DMS79 treated with DMSO at 0.1 percent for 48 hours (cell line): ENCODE measurements around the gene COL12A1.

Experiments used
- DNase-seq: peaks from one replicate; lab custom pipeline; 2025; lab: John Stamatoyannopoulos, UW

Gene COL12A1

DNA sequence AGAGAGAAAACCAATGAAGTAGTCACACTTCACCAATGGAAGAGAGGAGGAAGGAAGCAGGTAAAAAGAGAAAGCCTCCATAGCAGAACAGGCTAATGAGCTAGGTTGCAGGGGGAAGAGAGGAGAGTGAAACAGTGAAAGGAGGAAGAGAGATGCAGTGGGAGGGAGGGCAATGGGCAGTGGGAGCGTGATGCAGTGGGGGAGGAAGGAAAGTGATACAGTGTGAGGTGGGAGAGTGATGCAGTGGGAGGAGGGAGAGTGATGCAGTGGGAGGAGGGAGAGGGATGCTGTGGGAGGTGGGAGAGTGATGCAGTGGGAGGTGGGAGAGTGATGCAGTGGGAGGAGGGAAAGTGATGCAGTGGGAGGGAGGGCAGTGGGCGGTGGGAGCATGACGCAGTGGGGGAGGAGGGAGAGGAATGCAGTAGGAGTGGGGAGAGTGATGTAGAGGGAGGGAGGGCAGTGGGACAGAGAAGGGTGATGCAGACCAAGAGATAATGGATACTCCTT lies 29.7 kb downstream of the COL12A1 start:
- DNase-seq = no peak

DNA sequence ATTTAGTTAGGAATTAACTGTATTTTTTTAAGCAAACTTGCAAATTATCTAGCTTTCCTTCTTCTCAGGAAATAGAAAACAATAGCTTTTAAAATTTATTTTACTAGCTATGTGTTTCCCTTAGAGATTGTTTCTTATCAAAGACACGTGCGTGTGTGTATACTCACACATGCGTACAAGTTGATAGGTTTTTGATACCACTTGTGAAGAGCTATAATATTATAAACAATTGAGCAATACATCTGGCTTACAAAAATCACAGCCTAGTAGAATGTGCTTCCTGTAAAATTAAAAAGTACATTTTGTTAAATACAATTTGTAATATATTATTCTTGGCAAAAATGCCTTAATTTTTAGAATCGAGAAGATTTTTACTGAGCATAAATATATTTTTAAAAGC lies 33.9 kb downstream of the COL12A1 start:
- no peak for DNase-seq

DNA sequence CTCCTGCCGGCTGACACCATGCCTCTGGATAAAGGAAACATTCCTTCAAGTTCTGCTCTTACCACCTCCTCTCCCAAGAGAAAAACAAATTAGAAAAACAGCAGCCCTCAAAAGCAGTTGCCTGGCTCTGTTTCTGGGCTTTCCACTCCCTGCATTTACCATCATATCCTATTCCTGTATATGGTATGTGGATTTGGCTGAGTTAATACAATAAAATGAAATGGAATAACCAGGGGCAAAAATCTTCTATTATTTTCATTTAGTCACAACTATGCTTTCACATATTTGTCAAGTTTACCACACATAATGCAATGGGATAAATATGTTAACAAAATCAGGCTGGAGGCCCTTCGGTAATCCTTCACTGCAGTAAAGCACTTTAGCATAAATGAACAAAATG lies 34.3 kb downstream of the COL12A1 start:
- no peak for DNase-seq

DNA sequence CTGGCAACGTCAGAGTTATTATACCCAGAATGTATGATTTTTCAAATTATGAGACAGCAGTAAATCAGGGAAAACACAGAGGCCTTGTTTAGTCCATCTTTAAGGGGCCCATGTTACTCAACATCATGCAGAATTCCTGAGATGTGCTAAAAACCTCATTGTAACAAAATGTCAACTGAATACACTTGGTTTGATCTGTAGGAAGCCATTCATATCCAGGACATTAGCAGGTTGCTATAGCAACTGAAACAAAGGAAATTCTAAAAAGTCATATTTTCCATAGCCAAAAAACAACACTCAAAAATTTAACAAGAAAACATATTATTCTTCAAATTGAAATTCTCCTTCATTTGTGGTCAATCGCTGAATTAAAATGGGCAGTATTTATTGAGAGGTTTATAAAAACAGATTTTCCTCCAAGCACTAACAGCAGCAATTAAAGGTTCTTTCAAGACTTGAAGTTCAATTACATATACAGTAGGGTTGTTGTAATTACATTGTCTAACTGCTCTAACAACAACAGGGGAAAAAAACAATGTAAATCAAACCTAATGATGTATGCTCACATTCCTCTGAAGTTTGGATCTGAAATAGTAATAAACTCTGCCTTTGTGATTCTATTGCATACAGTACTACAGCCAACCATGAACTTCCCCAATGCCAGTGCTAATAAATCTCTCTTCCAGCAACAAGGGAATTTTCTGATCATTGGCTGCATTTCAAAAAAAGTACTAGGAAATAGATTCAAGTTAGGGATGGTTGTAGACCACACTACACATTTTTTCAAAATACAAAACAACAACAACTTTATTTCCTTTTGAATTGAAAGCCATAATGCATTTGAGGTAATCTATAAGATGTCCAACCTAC lies 34.9 kb downstream of the COL12A1 start:
- DNase-seq = no peak

DNA sequence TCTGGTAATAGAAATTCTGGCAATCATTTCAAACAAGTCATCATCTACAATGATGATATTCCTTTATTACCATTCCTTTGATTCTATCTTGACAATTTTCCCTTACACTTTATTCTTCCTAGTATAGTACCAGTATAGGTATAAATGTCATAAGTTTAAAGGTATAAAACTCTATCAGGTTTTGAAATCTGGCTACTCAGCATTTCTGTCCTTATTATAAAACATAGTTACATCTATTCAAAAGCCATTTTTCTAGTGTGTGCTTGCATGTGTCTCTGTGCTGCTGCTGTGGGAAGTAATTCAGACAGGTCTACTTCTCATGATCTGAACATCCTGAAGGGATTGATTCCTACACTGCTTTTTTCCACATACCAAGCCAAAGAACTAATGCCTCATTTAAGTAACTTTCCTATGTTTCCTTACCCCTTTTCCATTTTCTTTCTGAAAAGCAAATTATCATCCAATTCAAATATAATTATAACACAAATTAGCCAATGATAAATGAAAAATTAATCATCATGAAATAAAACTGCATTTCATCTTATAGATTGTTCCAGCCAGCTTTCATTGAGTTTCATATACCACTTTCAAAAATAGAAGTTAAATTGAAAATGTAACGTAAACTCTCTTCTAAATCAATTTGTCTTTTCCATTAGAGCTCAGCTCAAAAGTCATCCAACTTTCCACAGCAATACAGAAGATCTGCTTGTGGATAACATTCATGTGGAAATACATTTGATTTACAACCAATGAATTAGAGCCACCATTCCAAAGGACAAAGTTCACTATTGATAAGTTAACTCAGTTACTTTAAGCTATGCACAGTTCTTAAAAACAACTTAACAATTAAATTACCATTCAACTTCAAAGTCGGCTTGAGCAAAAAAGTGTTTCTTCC lies 35.9 kb downstream of the COL12A1 start:
- DNase-seq = no peak

DNA sequence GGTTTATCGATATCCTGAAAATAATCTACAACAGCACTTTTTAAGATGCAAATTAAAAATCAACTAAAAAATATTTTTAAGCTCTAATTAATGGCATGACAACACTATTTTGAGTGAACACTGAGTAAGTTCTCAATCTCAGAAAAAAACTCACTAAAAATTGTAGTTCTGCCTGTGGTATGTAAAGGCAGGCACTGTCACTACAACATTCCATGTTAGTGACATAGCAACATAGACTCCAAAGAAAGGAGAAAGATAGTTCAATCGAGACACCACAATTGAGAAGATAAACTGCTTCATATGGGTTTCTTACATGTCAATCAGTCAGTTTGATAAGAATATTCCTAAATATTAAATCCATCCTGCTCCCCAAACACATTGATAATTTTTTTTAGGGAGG lies 38.0 kb downstream of the COL12A1 start:
- no peak for DNase-seq

DNA sequence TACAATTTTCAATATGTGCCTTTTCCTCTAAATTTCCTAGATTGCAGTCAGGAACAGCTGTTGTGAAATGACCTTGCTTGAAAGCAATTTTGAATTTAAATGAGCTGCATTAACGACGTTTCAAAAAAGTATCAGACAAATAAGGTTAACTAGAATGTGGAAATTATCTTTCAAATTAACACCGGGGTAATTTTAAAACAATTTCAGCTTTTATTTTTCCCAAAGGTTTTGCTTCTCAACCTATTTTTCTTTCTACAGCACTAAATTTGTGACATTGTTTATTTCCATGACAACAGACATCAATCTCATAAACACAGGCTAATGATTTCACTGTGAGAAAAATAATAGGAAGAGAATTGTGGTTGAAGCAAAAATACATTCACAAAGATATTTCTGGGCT lies 38.5 kb downstream of the COL12A1 start:
- no peak for DNase-seq

DNA sequence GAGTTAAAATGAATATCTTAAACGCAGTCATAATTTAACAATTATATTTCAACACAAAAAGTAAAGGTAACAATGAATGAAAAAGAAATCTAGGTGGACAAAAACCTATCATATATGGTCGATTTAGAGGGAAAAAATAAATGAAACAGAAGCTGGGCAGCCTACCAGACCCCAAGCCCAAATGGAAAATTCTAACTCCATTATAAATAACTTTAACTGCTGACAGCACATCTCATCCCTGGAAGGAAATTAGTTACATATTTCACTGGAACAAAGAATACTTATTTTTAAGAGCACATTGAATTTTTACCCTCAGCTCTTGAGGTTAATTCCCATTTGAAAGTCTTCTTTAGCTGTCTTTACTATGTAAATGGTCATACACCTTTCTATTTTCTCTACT lies 39.1 kb downstream of the COL12A1 start:
- DNase-seq = no peak

DNA sequence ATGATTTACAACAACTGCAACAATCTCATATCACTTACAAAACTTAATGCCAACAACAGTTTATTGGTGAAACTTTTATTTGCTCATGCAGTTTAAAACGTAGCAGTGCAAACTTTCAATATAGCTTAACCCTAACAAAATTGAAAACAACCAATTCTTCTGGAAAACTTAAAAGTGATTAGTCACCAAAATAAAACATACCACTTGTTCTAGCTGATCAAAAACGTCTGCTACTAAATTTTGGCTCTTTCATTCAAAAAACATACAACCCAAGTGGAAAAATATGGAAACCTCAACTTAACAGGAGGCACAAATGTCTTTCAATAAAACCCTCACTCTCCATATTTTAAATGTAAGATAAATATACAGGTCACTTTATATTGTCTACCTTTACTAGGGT lies 39.6 kb downstream of the COL12A1 start:
- no peak for DNase-seq

DNA sequence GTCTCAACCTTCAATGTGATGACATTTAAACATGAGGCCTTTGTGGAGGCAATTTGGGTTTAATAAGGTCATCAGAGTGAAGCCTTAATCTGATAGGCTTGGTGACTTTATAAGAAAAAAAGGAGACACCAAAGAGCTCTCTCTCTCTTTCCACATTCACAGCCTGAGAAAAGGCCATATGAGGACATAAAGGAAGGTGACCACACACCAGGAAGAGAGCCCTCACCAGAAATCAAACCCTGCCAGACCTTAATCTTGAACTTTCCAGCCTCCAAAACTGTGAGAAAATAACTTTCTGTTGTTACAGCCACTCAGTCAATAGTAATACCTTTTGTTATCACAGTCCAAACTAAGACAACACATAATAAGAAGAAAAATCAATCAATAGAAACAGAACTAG lies 47.7 kb downstream of the COL12A1 start:
- no peak for DNase-seq

DNA sequence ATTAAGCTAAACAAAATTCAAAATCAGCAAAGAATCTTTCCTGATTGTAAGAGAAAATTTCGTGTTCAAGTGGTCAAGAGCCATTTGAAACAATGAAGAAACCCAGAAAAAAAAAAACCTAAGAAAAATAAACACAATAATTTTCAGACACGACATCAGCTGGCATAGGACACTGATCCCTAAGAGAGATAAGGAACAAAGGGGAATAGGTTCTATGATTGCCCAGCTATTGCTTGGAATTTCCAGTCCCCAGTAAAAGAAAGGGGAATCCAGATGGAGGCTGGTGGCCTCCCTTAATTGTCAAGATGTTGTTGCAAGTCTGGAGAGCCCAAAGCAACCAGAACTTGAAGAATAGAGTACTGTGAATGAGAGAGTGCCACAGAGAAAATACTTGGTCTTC lies 48.5 kb downstream of the COL12A1 start:
- DNase-seq = no peak

DNA sequence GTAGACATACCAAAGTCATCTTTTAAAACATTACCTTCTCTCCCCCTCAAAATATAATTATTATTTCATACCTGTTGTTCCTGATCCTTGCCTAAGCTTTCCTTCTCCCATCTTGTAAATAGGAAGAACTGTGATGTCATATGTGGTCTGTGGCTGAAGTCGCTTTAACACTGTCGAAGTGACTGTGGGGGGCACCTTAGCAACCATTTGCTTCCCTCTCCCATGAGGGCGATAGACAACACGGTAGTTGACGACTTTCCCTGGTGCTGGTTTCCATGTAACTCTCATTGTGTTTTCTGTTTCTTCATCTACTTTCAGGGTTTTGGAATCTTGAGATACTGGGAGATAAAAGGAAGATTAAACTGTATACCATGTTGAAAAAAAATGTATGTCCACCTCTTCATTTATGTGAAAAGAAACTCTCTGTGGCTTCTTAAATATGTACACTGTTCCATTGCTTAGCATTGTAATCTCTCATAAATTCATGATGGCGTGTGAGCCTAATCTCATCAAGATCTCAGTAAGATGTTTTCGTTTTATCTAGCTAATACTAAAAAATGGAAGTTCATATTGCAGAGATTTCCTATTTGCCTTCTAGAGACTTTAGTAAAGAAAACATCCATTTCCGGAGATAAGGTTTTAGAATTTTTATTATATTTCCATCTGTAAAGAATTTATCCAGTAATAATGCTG lies 49.5 kb downstream of the COL12A1 start:
- DNase-seq = no peak

DNA sequence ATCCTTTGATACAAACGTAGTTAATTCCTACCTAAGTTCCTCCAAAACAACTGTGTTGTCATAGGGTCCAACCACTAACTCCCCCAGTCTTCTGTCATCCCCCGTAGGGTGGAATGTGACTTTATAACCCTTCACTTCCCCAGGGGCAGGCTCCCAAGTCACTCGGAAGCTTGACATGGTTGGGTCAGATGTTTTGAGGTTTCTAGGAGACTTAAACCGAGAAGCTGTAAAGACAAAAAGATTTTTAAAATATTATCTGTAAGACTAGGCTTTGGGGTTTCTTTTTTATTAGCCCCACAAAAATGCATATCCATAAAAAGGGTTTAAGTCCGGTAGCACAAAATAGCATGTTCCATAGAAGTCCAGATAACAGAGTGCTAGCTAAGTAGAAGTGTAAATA lies 50.2 kb downstream of the COL12A1 start:
- no peak for DNase-seq

DNA sequence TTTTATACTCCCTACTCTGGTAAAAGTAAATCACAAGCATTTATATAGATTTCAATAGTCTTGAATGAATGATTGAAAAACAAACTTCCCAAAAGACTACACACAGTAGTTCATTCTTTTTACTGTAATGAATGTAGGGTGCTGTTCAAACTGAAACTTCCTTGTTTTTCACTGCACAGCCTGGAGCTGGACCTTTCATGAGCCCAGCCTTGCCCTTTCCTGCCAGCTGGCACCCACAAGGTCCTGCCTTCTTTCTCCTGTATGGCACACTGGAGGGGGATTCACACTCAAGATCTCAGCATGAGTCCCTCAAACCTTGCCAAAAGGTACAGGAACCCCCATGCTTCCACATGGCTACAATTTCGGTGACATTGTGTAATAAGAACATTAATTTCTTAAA lies 50.9 kb downstream of the COL12A1 start:
- no peak for DNase-seq

DNA sequence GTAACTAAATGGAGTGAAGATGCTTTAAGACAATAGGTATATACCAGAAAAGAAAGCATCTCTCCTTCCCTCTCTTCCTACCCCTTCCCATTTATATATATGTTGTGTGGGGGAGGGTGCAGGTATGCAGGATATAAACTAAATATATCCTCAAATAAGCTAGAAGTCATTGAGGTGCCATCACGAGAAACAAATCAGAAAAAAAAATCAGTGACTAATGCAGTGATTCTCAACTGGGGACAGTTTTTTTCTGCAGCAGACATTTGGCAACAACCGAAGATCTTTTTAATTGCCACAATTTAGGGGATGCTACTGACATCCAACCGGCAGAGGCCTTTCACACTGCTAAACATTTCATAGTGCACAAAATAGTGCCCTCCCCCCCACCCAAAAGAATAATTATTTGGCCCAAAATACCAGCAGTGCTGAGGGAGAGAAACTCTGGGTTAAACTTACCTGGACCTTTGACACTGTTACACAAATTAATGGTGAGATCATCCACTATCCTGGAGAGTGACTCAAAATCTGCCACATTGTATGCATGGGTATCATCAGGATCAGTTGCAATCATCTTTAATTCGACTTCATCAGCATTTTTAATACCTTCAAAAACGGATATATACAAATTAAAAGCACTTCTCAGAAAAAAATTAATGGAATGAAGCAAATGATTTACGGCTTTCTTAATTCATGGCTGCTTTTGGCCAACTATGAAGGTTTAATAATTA lies 55.0 kb downstream of the COL12A1 start:
- no peak for DNase-seq

DNA sequence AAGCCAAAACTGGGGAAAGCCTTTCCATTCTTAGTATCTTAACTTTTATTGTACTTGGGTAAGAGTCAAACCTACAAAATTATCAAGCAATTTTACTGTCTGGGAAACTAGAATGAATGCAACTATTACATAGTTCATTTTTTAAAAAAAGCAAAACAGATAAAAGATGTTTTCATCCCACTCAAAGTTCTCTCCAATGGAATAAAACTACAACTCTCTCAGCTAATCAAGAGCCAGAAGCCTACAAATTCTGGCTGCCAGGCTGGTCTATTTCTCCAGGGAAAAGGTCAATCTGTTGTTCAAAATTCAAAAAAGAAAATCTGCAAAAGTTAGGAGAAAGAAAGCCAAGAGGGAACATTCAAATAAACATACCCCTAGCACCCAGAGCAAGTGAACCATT lies 56.2 kb downstream of the COL12A1 start:
- DNase-seq = no peak

DNA sequence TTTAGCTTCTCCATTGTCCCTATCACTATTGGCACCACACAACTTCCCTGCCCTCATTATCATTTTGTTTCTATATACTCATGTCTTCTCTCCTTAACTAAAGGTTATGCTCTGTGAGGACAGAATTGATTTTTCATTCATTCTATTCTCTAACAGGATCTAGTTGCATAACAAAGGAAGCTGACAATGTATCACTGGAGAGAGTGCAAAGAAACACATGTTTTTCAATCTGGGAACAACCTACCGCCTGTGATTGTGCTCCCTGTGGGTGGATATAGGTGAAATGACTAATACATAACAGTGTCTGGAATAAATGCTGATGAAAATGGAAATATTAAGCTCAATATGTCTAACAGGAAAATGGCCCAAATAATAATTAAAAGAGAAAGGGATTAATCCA lies 56.6 kb downstream of the COL12A1 start:
- no peak for DNase-seq

DNA sequence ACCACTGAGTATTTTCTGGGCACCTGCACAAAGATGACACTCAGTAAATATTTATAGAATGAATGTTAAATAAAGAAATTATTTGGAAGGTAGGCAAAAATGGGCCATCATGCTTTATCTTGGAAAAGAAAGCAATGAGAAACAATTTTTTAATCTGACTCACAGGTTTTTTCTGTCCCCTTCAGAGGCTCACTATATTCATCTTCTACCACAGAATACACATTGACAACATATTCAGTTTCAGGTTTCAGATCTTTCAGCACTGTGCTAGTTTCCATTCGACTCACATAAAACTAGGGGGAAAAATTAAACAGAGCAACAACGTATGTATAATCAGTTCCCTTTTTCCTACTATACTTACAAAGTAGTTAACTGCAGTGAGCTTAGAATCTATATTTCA lies 58.3 kb downstream of the COL12A1 start:
- no peak for DNase-seq

DNA sequence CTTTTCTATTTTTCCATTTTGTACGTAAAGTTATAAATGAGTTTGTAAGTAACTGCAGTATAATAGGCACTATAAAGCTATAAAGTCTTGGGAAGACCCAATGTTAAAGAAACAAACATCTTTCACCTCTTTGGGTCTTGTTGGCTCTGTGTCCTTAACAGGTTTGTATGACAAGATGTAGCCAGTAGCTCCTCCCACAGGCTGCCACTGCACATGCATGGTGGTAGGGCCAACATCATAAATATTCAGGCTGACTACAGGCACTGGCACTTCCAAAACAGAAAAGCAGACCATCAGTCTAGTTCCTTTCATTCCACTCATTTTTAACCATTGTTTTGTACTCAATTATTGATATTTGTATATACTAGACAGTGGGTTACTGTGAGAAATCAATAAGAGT lies 59.9 kb downstream of the COL12A1 start:
- DNase-seq = no peak

DNA sequence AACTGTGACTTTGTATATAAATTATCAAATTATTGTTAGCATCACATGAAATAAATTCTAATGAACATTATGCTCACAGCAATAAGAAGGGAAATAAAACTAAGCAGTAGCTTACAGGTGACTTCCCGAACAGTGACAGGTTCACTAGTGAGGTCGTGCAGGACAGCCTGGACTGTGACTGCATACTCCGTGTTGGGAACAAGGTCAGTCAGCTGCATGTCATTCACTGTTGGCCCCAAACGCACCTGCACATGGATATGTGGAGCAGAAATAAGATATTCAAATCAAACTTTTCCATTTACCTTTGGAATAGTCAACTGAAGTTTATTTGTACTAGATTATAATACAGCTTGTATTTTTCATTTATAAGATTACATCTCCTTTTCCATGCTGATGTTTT lies 60.6 kb downstream of the COL12A1 start:
- no peak for DNase-seq

DNA sequence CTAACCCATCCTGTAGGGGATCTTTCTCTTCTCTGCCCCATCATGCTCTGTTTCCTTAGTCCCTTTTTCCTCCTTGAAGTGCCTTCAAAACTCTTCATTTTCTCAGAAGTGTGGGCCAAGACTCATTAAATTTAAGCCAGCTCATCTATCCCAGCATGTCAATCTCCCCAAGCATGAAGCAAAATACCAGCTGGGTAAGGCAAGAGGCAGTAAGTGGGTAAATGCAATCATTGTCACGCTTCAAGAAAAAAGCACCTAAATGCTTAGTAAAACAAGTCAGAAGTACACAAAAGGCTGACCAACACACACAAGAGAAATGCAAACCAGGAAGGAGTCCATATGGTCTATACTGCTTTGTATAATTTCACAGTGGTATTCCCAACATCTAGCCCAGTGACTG lies 61.5 kb downstream of the COL12A1 start:
- no peak for DNase-seq

DNA sequence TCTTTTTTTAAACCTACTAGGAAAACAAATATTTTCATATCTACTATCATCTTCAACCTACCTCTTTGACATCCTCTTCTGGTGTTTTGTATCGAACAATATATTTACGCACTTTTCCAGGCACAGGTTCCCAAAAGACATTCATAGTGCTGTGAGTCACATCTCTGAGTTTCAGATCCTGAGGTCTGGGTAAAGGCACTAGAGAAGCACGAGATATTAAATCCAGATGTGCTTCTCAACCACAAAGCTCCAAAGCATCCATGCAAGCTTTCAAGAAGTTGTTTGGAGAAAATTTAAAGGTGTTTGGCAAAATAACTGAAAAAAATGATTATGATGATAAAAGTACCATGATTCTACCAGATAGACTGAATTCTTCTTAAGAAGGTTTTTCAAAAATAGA lies 62.7 kb downstream of the COL12A1 start:
- no peak for DNase-seq
